Activated CD4-positive, alpha-beta memory T cell treated with anti-CD3 and anti-CD28 coated beads, Interleukin-2, amount 10 ng/mL, durations not matched to agents 7 days and 5 days (primary cell): ENCODE measurements around the gene RAP1GAP2. TPM values are rescaled to one million over a fixed set of nuclear protein-coding genes. Genes with fewer than 3 reads are reported as not detected.

Experiments
- CTCF ChIA-PET: fragments of 350-600 bp; sonication (Branson Sonifier 250); formaldehyde crosslinking; loops from one replicate; lab custom pipeline; 2021; ENCODE audit warnings: antibody characterized with exemption, inconsistent platforms; lab: Charles Lee
- POLR2A ChIA-PET: fragments of 350-600 bp; sonication (Branson Sonifier 250); formaldehyde crosslinking; loops from one replicate; lab custom pipeline; 2021; ENCODE audit warnings: antibody characterized with exemption; lab: Charles Lee
- DNase-seq: peaks from one replicate; pipeline ENCODE4 v3.0.0-alpha.2; 2020
- H3K27ac Mint-ChIP-seq: one replicate; pipeline ENCODE4 v1.8.0; 2021; ENCODE audit warnings: mild to moderate bottlenecking, mixed read lengths
- H3K27me3 Mint-ChIP-seq: one replicate; pipeline ENCODE4 v1.8.0; 2021; ENCODE audit warnings: mixed read lengths
- H3K36me3 Mint-ChIP-seq: one replicate; pipeline ENCODE4 v1.8.0; 2021; ENCODE audit warnings: low read depth, mixed read lengths
- H3K4me1 Mint-ChIP-seq: one replicate; pipeline ENCODE4 v1.8.0; 2021; ENCODE audit warnings: mixed read lengths
- H3K4me3 Mint-ChIP-seq: one replicate; pipeline ENCODE4 v1.8.0; 2021; ENCODE audit warnings: mild to moderate bottlenecking, mixed read lengths
- H3K9me3 Mint-ChIP-seq: one replicate; pipeline ENCODE4 v1.8.0; 2021; ENCODE audit warnings: mixed read lengths
- total RNA-seq, 2 experiments: library from RNA; stranded (reverse); gene quantifications; one replicate each; pipeline ENCODE4 v1.2.3, GENCODE V29; 2021

RAP1GAP2 gene
- total RNA-seq, 2 experiments from 2014 or later, result 36.7 to 39.8 TPM

DNA sequence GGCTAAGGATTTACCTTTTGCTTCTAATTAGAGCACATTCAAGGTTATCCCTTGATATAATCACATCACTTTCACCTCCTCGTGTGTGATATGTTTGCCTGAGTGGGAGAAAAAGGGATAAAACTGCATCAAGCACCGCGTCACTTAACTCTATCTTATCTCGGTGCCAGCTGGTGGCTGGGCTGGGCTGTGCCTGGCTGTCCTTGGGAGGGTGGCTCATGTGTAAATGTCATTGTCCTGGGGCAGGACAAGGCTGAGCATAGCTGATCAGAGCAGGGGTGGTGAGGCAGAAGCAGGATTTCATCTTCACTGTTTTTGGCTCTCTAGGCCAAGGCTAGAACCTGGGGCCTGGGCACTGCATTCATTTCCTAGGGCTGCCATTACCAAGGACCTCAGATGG is 105.3 kb downstream of the RAP1GAP2 start:
- CTCF ChIA-PET, result no interaction called here
- no peak for DNase-seq
- H3K4me3 Mint-ChIP-seq, result no peak overlapping the region
- H3K4me1 Mint-ChIP-seq, result peaks cover 2% of the 10 kb centered on the region
- peaks cover 18% of the 10 kb centered on the region for H3K36me3 Mint-ChIP-seq
- H3K9me3 Mint-ChIP-seq, result peaks cover 2% of the 10 kb centered on the region
- H3K27ac Mint-ChIP-seq, result no peak overlapping the region
- POLR2A ChIA-PET, result no interaction called here
- no peaks in the 10 kb centered on the region for H3K27me3 Mint-ChIP-seq

DNA sequence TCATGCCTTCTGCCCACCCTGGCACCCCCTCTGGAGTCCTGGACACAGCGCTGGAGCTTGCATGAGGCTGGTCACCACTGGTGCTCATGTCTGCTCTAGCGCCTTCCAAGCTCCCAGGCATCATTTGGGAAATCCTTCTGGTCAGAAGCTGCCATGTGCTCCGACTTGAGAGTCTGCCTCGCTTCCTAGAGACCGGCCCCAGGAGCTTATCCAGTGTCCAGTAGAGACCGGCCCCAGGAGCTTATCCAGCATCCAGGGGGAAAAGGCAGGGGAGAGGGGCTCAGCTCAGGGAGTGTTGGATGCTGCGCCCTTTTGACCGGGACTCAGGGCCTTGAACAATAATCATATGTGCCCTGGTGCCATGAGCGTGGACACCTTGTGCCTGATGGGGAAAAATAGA is 106.3 kb downstream of the RAP1GAP2 start:
- CTCF ChIA-PET, result no interaction called here

DNA sequence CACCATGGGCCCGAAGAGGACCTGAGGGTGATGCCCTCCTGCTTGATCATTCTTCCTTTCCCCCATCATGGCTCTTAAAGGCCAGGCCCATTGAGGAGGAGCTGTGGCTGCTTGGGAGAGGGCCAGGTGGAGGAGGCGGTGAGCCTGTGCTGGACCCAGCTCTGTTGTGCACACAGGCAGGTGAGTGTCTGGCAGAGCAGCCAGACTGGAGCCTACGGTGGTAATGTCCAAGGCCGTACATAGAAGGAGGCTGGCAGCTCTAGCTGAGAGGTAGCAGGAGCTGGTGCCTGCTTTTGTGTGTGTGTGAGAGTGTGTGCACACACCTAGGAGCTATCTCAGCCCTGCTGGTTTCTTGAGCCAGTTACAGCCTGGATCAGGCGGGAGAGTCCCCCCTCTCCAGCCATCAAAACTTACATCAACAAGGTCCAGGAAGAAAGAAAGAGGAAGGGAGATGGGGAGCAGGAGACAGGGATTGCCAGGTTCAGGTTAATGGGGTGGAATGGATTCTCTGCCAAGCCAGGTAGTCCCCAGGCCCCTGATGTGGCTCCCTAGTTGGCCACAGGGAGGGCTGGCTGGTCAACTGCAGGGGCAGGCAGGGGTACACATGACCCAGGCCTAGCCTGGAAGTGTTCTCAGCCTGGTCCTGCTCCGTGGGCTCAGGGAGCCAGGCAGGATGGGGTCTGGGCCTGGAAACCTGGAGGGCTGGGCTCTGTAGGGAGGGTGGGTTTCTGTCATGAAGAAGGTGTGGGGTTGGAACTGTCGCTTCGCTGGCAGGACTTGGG is 107.1 kb downstream of the RAP1GAP2 start:
- Mint-ChIP-seq H3K4me3 (no peak overlapping the region), H3K4me1 (peaks cover 4% of the 10 kb centered on the region), H3K27ac (no peak overlapping the region), H3K27me3 (no peaks in the 10 kb centered on the region), H3K36me3 (peaks cover 36% of the 10 kb centered on the region), H3K9me3 (peaks cover 2% of the 10 kb centered on the region)
- no peak for DNase-seq
- ChIA-PET POLR2A (no interaction called here), CTCF (no interaction called here)

More for the DNA sequence above, 106.3 kb downstream of the RAP1GAP2 start:
- Mint-ChIP-seq H3K4me3 (no peak overlapping the region), H3K27me3 (no peaks in the 10 kb centered on the region), H3K4me1 (peaks cover 2% of the 10 kb centered on the region), H3K27ac (no peak overlapping the region), H3K36me3 (peaks cover 28% of the 10 kb centered on the region), H3K9me3 (peaks cover 2% of the 10 kb centered on the region)
- no peak for DNase-seq
- POLR2A ChIA-PET, result no interaction called here

DNA sequence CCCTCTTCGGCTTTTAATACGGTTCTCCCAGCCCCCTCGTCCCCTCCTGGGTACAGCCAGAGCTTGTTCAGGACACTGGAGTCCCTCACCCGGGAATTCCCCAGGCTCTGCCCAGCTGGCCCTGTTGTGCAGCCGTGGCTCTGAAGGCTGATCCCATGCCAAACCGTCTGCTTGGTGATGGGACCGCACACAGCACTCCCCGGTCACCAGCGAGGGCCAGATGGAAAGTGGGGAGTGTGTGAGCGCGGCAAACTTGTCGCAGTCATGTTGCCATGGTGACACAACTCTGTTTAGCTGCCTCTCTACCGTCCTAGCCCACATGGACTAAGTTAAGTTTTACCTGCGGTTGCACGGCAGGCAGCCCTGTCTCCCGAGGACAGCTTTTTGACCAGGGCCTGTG is 107.9 kb downstream of the RAP1GAP2 start:
- Mint-ChIP-seq H3K36me3 (peaks cover 41% of the 10 kb centered on the region), H3K4me3 (no peak overlapping the region), H3K27ac (no peak overlapping the region), H3K27me3 (no peaks in the 10 kb centered on the region), H3K9me3 (peaks cover 2% of the 10 kb centered on the region), H3K4me1 (peaks cover 9% of the 10 kb centered on the region)
- POLR2A ChIA-PET, result no interaction called here
- no peak for DNase-seq
- CTCF ChIA-PET, result no interaction called here

DNA sequence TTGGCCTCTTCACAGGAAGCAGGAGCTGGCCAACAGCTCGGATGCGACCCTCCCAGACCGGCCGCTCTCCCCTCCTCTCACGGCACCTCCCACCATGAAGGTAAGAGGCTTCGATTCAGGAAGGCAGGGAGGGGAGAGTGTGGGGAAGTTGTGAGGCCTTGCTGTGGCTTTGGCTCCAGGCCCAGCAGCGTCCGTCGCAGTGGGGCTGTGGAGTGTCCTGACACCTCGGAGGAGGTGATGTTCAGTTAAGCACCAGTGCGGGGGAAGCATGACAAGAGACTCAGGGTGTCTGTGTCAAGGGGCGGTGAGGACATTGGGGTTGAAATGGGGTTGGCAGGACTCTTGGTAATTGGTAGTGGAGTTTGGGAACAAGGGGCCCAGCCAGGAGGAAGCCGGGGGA is 109.0 kb downstream of the RAP1GAP2 start:
- Mint-ChIP-seq H3K27ac (no peak overlapping the region), H3K4me3 (no peak overlapping the region), H3K27me3 (no peaks in the 10 kb centered on the region), H3K36me3 (peaks cover 42% of the 10 kb centered on the region), H3K9me3 (peaks cover 2% of the 10 kb centered on the region), H3K4me1 (peaks cover 16% of the 10 kb centered on the region)
- ChIA-PET CTCF (no interaction called here), POLR2A (no interaction called here)
- DNase-seq, result no peak

DNA sequence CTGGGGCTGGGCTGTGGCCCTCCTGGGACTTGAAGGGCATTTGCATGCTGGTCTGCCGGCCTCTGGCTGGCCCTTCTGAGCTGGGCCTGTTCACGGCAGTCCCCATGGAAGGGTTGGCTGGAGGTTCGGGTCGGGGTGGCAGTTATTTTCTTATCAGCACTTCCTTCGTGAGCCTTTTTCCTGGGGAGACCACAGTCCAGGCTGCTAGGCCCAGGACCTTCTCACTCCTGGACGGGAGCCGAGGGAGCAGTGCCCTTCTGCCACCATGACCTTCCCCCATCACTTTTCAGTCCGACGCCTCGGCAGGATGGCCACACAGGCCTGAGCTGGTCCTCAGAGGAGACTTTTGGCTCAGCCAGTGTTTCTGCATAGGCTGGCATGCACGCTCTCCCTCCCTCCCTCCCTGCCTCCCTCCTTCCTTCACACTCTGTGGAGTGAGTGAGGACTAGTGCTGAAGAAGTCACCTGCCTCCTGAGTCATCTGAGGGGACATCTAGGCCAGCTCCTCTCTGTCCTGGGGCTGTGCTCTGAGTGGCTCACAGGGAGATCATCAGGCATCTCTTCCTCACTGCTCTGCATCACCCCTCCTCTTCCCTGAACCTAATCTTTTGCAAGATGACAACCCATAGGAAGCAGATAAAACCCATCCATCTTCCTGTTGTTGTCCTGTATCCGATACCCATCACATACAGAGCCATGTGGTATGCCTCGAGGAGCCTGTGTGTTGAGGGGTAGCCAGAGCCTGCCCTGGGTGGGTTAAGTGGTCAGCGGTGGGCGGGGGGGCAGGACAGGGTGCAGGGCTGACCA is 109.7 kb downstream of the RAP1GAP2 start:
- Mint-ChIP-seq H3K4me3 (no peak overlapping the region), H3K9me3 (peaks cover 2% of the 10 kb centered on the region), H3K4me1 (peaks cover 16% of the 10 kb centered on the region), H3K27ac (no peak overlapping the region), H3K27me3 (no peaks in the 10 kb centered on the region), H3K36me3 (peaks cover 42% of the 10 kb centered on the region)
- ChIA-PET POLR2A (no interaction called here), CTCF (interaction anchor here (0.5 kb wide), 1 partner anchor 313 kb away, joined by 4 read pairs; no protein-coding TSS in a partner anchor)
- no peak for DNase-seq

DNA sequence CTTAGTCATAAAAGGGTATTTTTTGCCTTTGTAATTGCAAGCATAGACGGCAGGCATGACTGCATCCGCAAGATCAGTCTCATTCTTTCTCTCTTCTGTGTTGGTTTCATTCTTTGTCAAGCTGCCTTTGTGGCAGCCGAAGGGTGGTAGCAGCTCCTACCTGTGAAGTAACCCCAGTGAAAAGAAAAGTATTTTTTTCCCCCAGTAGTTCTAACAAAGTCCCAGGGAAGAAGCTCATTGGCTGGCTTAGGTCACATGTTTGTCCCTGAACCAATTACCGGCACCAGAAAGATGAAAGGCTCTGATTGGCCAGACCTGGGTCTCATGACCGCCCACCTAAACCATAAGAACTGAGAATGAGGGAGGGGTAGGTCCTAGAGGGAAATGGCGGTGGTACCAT is 110.7 kb downstream of the RAP1GAP2 start:
- CTCF ChIA-PET, result no interaction called here
- H3K36me3 Mint-ChIP-seq, result peaks cover 42% of the 10 kb centered on the region
- POLR2A ChIA-PET, result no interaction called here
- H3K4me3 Mint-ChIP-seq, result no peak overlapping the region
- H3K9me3 Mint-ChIP-seq, result peaks cover 2% of the 10 kb centered on the region
- DNase-seq, result no peak
- H3K27me3 Mint-ChIP-seq, result no peaks in the 10 kb centered on the region
- H3K27ac Mint-ChIP-seq, result no peak overlapping the region
- peaks cover 16% of the 10 kb centered on the region for H3K4me1 Mint-ChIP-seq

DNA sequence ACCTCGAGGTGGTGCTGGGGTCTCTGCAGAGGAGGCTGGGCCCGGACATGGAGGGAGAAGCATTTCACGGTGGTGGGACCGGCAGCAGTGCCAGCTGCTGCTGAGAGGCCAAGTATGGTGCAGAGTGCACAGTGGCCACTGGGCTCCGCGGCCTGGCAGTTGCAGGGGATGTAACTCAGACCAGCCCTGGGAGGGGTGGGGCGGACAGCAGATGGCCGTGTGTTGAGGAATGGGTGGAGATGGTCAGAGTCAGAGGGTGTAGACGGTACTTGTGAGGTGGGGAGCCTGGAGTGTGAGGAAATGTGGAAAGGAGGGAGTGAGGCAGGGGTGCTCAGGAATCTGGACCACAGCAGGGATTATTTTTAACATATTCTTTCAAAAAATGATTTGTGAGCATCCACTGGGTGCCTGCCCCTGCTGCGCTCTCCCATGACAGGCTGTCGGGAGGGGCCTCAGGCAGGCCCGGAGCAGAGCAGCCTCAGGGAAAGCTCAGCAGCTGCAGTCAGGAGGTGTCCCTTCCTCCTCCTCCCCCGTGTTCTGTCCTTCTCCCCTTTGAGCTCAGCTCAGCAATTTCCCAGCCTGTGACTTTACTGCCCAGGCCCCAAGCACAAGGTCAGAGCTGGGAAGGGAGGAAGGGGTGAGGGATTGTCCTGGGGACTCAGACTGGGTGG is 113.1 kb downstream of the RAP1GAP2 start:
- H3K9me3 Mint-ChIP-seq, result peaks cover 2% of the 10 kb centered on the region
- POLR2A ChIA-PET, result no interaction called here
- H3K4me1 Mint-ChIP-seq, result peaks cover 16% of the 10 kb centered on the region
- H3K4me3 Mint-ChIP-seq, result no peak overlapping the region
- no peaks in the 10 kb centered on the region for H3K27me3 Mint-ChIP-seq
- peaks cover 33% of the 10 kb centered on the region for H3K36me3 Mint-ChIP-seq
- no peak overlapping the region for H3K27ac Mint-ChIP-seq
- CTCF ChIA-PET, result no interaction called here
- DNase-seq, result no peak

DNA sequence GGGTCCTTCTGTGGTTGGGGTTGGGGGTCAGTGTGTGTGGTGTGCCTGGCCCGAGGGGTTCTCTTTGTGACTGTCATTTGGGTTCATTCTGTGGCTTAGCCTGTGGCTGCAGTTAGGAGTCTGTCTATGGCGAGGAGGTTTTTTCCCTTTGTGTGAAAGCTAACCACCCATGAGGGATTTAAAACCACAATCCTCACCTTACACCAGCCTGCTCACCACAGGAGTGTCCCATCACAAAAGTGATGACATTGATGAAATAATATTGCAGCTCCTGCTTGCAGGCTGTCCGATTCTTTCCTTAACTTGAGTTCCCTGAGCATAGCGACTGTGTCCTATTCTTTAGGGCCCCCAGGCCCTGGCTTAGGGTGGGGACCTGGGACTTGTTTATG is 113.6 kb downstream of the RAP1GAP2 start:
- H3K27me3 Mint-ChIP-seq, result no peaks in the 10 kb centered on the region
- ChIA-PET POLR2A (no interaction called here), CTCF (no interaction called here)
- no peak overlapping the region for H3K27ac Mint-ChIP-seq
- peaks cover 16% of the 10 kb centered on the region for H3K4me1 Mint-ChIP-seq
- peaks cover 33% of the 10 kb centered on the region for H3K36me3 Mint-ChIP-seq
- no peak for DNase-seq
- H3K4me3 Mint-ChIP-seq, result no peak overlapping the region
- H3K9me3 Mint-ChIP-seq, result peaks cover 2% of the 10 kb centered on the region

DNA sequence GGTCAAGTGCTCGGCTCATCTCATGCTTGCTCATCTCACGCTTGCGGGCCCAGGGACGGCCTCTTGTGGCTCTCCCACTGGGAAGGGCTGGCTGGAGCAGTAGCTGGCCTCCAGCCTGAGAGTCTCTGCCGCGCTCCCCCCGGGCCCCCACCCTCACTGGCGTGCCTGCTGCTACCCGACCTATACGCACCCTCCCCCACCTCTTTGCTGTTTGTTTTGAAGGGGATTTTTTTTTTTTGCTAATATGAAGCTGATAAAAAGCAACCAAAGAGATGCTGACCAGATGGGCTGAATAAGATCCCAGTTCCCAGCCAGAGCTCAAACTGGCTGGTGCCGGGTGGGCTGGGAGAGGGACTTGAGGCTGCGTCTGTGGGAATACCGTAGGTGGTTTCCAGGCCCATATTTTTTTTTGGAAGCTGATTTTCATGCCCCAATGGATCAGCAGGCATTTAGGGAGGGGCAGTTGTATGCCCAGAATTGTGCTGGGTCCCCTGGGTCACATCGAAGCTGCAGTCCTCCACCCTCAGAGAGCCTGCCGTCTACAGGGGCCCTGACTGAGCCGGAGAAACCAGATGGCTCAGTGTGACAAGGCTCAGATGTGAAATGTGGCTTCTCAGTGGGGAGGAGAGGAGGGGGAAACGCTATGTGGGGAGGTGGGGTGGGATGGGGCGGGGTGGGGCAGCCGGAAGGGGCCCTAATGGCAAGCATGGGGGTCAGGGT is 115.0 kb downstream of the RAP1GAP2 start:
- Mint-ChIP-seq H3K4me3 (no peak overlapping the region), H3K9me3 (no peaks in the 10 kb centered on the region), H3K4me1 (peaks cover 14% of the 10 kb centered on the region), H3K27ac (no peak overlapping the region), H3K27me3 (no peaks in the 10 kb centered on the region), H3K36me3 (peaks cover 25% of the 10 kb centered on the region)
- POLR2A ChIA-PET, result no interaction called here
- DNase-seq, result no peak
- CTCF ChIA-PET, result no interaction called here

DNA sequence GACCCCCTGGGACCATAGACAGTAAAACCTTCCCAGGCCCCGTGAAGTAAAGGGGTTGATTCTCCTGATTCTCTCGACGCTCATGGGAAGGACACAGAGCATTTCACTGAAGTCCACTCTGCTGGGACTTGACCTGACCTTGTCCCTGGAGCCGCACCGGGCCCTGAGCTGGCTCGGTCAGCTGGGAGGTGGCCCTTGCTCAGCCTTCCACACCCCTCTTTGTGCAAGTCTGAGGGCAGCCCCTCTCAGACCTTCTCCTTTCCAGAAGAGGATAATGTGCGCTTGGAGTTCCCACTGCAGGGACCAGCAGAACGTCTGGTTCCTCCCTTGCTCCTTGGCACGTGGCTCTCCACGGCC is 115.5 kb downstream of the RAP1GAP2 start:
- H3K27me3 Mint-ChIP-seq, result no peaks in the 10 kb centered on the region
- DNase-seq, result no peak
- CTCF ChIA-PET, result no interaction called here

DNA sequence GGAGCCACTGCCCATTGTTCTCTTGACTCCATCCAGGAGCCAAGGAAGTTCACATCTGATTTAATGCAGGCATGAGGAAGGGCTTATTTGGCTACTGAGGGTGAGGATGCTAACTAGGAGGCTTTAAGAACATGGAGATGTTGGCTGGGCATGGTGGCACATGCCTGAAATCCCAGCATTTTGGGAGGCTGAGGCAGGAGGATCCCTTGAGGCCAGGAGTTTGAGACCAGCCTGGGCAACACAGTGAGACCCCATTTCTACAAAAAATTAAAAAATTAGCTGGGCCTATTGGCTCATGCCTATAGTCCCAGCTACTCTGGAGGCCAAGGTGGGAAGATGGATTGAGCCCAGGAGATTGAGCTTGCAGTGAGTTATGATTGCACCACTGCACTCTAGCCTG is 116.5 kb downstream of the RAP1GAP2 start:
- no peak overlapping the region for H3K4me3 Mint-ChIP-seq
- POLR2A ChIA-PET, result no interaction called here

More for the DNA sequence above, 115.5 kb downstream of the RAP1GAP2 start:
- no peak overlapping the region for H3K4me3 Mint-ChIP-seq
- H3K9me3 Mint-ChIP-seq, result no peaks in the 10 kb centered on the region
- H3K36me3 Mint-ChIP-seq, result peaks cover 22% of the 10 kb centered on the region
- no peak overlapping the region for H3K27ac Mint-ChIP-seq
- POLR2A ChIA-PET, result no interaction called here
- H3K4me1 Mint-ChIP-seq, result peaks cover 14% of the 10 kb centered on the region

DNA sequence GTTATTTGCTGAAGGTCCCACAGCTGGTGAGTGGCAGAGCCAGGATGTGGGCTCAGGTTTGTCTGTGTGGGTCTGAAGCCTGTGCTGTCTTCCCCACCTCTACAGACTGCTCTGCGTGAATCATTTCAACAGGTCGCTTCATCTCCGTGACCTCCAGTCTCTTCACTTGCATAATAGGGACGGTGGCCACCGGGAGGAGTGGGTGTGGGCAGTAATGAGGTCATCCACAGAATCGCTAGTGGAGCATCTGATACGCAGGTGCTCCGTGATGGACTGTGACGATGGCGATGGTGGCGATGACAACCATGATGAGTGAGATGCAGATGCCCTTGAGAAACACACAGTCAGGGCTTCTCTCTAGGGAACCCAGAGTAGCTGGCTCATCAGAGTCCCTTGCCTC is 120.2 kb downstream of the RAP1GAP2 start:
- no peaks in the 10 kb centered on the region for H3K27me3 Mint-ChIP-seq
- H3K27ac Mint-ChIP-seq, result no peak overlapping the region
- no peak for DNase-seq
- H3K36me3 Mint-ChIP-seq, result no peaks in the 10 kb centered on the region
- no peaks in the 10 kb centered on the region for H3K9me3 Mint-ChIP-seq
- ChIA-PET CTCF (no interaction called here), POLR2A (no interaction called here)
- H3K4me3 Mint-ChIP-seq, result no peak overlapping the region
- no peaks in the 10 kb centered on the region for H3K4me1 Mint-ChIP-seq

More for the DNA sequence above, 116.5 kb downstream of the RAP1GAP2 start:
- no peaks in the 10 kb centered on the region for H3K9me3 Mint-ChIP-seq
- no peak for DNase-seq
- H3K27me3 Mint-ChIP-seq, result no peaks in the 10 kb centered on the region
- CTCF ChIA-PET, result no interaction called here
- H3K4me1 Mint-ChIP-seq, result peaks cover 14% of the 10 kb centered on the region
- H3K27ac Mint-ChIP-seq, result no peak overlapping the region
- H3K36me3 Mint-ChIP-seq, result peaks cover 12% of the 10 kb centered on the region
